A673 (cell line): ENCODE measurements around the gene AFF1.
"Not testable (repeated sequence)": the region's sequence is repeated elsewhere in the genome, so short reads cannot be mapped to it uniquely, and the experiment has no call there.

Source experiments
- EZH2 ChIP-seq: fragments of 200-600 bp; sonication (generic); IDR thresholded peaks from 2 replicates; pipeline ENCODE4 v1.6.1; 2017; ENCODE audit warnings: borderline replicate concordance, low read depth, mild to moderate bottlenecking, mixed read lengths, antibody characterized with exemption, low read length; ENCODE audit not compliant: poor library complexity, severe bottlenecking
- TF ChIP-seq, protein P1 (sequence below): fragments of 300-800, 200-600 bp; sonication (generic); conservative IDR thresholded peaks from 2 replicates; pipeline ENCODE4 v1.5.1; 2017; ENCODE audit warnings: low read depth, mild to moderate bottlenecking, antibody characterized with exemption, low read length, moderate library complexity, mixed read lengths

GRCh38 chr4:86989658-86990057, 54.8 kb downstream of the AFF1 start:
- TF ChIP-seq, protein P1, sequence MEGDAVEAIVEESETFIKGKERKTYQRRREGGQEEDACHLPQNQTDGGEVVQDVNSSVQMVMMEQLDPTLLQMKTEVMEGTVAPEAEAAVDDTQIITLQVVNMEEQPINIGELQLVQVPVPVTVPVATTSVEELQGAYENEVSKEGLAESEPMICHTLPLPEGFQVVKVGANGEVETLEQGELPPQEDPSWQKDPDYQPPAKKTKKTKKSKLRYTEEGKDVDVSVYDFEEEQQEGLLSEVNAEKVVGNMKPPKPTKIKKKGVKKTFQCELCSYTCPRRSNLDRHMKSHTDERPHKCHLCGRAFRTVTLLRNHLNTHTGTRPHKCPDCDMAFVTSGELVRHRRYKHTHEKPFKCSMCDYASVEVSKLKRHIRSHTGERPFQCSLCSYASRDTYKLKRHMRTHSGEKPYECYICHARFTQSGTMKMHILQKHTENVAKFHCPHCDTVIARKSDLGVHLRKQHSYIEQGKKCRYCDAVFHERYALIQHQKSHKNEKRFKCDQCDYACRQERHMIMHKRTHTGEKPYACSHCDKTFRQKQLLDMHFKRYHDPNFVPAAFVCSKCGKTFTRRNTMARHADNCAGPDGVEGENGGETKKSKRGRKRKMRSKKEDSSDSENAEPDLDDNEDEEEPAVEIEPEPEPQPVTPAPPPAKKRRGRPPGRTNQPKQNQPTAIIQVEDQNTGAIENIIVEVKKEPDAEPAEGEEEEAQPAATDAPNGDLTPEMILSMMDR: not testable (repeated sequence)
- not testable (repeated sequence) for TF ChIP-seq EZH2
